Vagina (tissue), 2 donors: ENCODE results near the gene LMO1.

Experiments used
- CTCF ChIP-seq, 3 experiments: fragments of 450-650 bp in 2 of 3; fragments of 200-600 bp in 1 of 3; sonication (generic) in 1 of 3; IDR thresholded peaks; one replicate each; pipeline ENCODE4 v1.5.1; 2017 to 2019; ENCODE audit warnings: antibody characterized with exemption in 3 of 3, mild to moderate bottlenecking in 2 of 3, moderate library complexity in 2 of 3
- POLR2A ChIP-seq, 2 donors: fragments of 450-650 bp; IDR thresholded peaks; one replicate each; pipeline ENCODE4 v1.6.1; 2017; ENCODE audit warnings: antibody characterized with exemption in 2 of 2, mild to moderate bottlenecking in 2 of 2, moderate library complexity in 2 of 2
- POLR2AphosphoS5 ChIP-seq, 2 donors: sonication (generic); formaldehyde crosslinking; IDR thresholded peaks; one replicate each; pipeline ENCODE4 v1.9.0; 2017; ENCODE audit warnings: antibody characterized with exemption in 2 of 2, mild to moderate bottlenecking in 2 of 2, low read depth in 1 of 2; ENCODE audit not compliant: insufficient read depth in 1 of 2

DNA sequence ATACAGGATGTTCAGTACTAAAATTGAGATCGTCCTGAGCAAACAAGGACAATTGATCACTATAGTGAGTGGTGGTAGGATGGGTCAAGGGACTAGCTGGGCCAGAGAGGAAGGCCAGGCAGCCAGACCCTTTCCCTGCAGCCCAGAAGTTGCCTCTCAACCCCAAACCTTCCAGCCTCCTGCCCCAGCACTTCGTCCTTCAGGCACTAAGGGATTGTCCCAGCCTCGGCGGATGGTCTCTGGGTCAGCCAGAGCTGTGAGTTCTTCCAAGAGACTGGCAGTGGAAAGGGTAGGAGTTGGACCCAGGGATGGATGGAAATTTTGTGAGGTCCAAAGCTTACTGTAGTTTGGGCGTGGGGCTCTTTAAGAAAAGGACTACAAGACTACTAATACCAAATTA is 3.6 kb upstream of the LMO1 start:
- TF ChIP-seq CTCF (IDR thresholded peaks at IDR 0.05), result no peak
- no peak for TF ChIP-seq POLR2AphosphoS5 (IDR thresholded peaks at IDR 0.05; ENCODE audit: insufficient read depth in 1 of 2, low read depth in 1 of 2)
- TF ChIP-seq POLR2A (IDR thresholded peaks at IDR 0.05), result no peak
